DOHH2 (cell line): ENCODE measurements around the gene CEL.
"Not testable (repeated sequence)": the region's sequence is repeated elsewhere in the genome, so short reads cannot be mapped to it uniquely, and the experiment has no call there.

Experiments used
- H3F3A ChIP-seq: fragments of 200-600 bp; sonication (generic), shearing (Covaris generic); 2 replicates; pipeline ENCODE4 v1.6.0; 2016; ENCODE audit warnings: antibody characterized with exemption, mild to moderate bottlenecking; ENCODE audit not compliant: control insufficient read depth, insufficient read depth
- H3K27ac ChIP-seq: fragments of 200-600 bp; sonication (generic); 2 replicates; pipeline ENCODE4 v1.5.1; 2014; ENCODE audit warnings: low read depth, mild to moderate bottlenecking, low read length, moderate library complexity
- H3K27me3 ChIP-seq: fragments of 200-600 bp; sonication (generic); 2 replicates; pipeline ENCODE4 v1.6.1; 2014; ENCODE audit warnings: mild to moderate bottlenecking, low read length, mixed read lengths; ENCODE audit not compliant: control insufficient read depth
- H3K36me3 ChIP-seq: fragments of 200-600 bp; sonication (generic); 2 replicates; pipeline ENCODE4 v1.6.1; 2014; ENCODE audit warnings: mild to moderate bottlenecking, low read length, moderate library complexity, mixed read lengths; ENCODE audit not compliant: control insufficient read depth
- H3K4me1 ChIP-seq: fragments of 200-600 bp; sonication (generic); 2 replicates; pipeline ENCODE4 v1.6.1; 2014; ENCODE audit warnings: mild to moderate bottlenecking, low read length, mixed read lengths; ENCODE audit not compliant: control insufficient read depth
- H3K4me2 ChIP-seq: fragments of 200-600 bp; sonication (generic); 2 replicates; pipeline ENCODE4 v1.6.0; 2014; ENCODE audit warnings: mild to moderate bottlenecking, low read length, moderate library complexity
- H3K4me3 ChIP-seq: fragments of 200-600 bp; sonication (generic); 2 replicates; pipeline ENCODE4 v1.5.1; 2014; ENCODE audit warnings: mild to moderate bottlenecking, low read length, mixed read lengths
- H3K79me2 ChIP-seq: fragments of 200-600 bp; sonication (generic); 2 replicates; pipeline ENCODE4 v1.6.1; 2014; ENCODE audit warnings: mild to moderate bottlenecking, low read length, mixed read lengths; ENCODE audit not compliant: control insufficient read depth
- H3K9me2 ChIP-seq: fragments of 200-600 bp; sonication (generic); replicated peaks from 2 replicates; pipeline ENCODE4 v1.6.1; 2014; ENCODE audit warnings: mild to moderate bottlenecking, low read length, mixed read lengths; ENCODE audit not compliant: control insufficient read depth
- H3K9me3 ChIP-seq: fragments of 200-600 bp; sonication (generic); 2 replicates; pipeline ENCODE4 v1.6.1; 2014; ENCODE audit warnings: antibody characterized with exemption, low read length, mixed read lengths; ENCODE audit not compliant: control insufficient read depth, insufficient read depth
- H4K20me1 ChIP-seq: fragments of 200-600 bp; sonication (generic); 2 replicates; pipeline ENCODE4 v1.6.0; 2014; ENCODE audit warnings: low read depth, mild to moderate bottlenecking, antibody characterized with exemption, low read length, moderate library complexity; ENCODE audit not compliant: control insufficient read depth, insufficient read depth
- CTCF ChIP-seq: fragments of 200-600 bp; sonication (generic); IDR thresholded peaks from one replicate; pipeline ENCODE4 v1.5.1; 2014; ENCODE audit warnings: antibody characterized with exemption, mild to moderate bottlenecking, low read depth, low read length; ENCODE audit not compliant: poor library complexity, severe bottlenecking
- EZH2phosphoT487 ChIP-seq: fragments of 200-600 bp; sonication (generic); IDR thresholded peaks from 2 replicates; pipeline ENCODE4 v1.6.1; 2017; ENCODE audit warnings: borderline replicate concordance, mild to moderate bottlenecking, antibody characterized with exemption, low read length, moderate library complexity, mixed read lengths

CEL gene

GRCh38 chr9:133090187-133090586 lies 28.4 kb downstream of the CEL start:
- Histone ChIP-seq H3K9me2 (no peaks in the 10 kb centered on the region), H3K4me1 (no peaks in the 10 kb centered on the region), H3K9me3 (no peaks in the 10 kb centered on the region), H3K4me2 (no peak overlapping the region), H3K27ac (no peak overlapping the region), H3K4me3 (no peak overlapping the region), H4K20me1 (no peaks in the 10 kb centered on the region), H3K79me2 (no peaks in the 10 kb centered on the region), H3K27me3 (no peaks in the 10 kb centered on the region), H3K36me3 (no peaks in the 10 kb centered on the region), H3F3A (no peaks in the 10 kb centered on the region; the same call in 1 of the 2 replicates)
- TF ChIP-seq EZH2phosphoT487 (no peak), CTCF (no peak)

- Histone ChIP-seq H3K4me3 (no peak overlapping the region), H3K9me2 (no peaks in the 10 kb centered on the region), H3K79me2 (no peaks in the 10 kb centered on the region), H3K4me1 (no peaks in the 10 kb centered on the region), H4K20me1 (no peaks in the 10 kb centered on the region), H3K4me2 (no peak overlapping the region), H3K27ac (no peak overlapping the region), H3K9me3 (no peaks in the 10 kb centered on the region), H3K36me3 (no peaks in the 10 kb centered on the region), H3F3A (no peaks in the 10 kb centered on the region; the same call in 1 of the 2 replicates), H3K27me3 (no peaks in the 10 kb centered on the region)
- TF ChIP-seq CTCF (no peak), EZH2phosphoT487 (no peak)
Measured at GRCh38 chr9:133090752-133091385, 29.1 kb downstream of the CEL start.

- H3F3A ChIP-seq, H3K4me1 ChIP-seq, H3K27me3 ChIP-seq, H4K20me1 ChIP-seq, H3K9me2 ChIP-seq, H3K79me2 ChIP-seq, H3K9me3 ChIP-seq, H3K27ac ChIP-seq, H3K4me3 ChIP-seq, H3K4me2 ChIP-seq: not testable (repeated sequence)
- peaks cover 28% of the 10 kb centered on the region for H3K36me3 ChIP-seq
Measured at GRCh38 chr9:133094351-133094750, 32.6 kb downstream of the CEL start.

- TF ChIP-seq EZH2phosphoT487 (no peak), CTCF (no peak)
- H3K27ac ChIP-seq = no peak overlapping the region
- H3K4me3 ChIP-seq = no peak overlapping the region
- H3K9me3 ChIP-seq = no peaks in the 10 kb centered on the region
- no peaks in the 10 kb centered on the region for H4K20me1 ChIP-seq
- no peaks in the 10 kb centered on the region for H3K4me1 ChIP-seq
- H3F3A ChIP-seq = no peaks in the 10 kb centered on the region; the same call in 1 of the 2 replicates
- H3K4me2 ChIP-seq = no peak overlapping the region
- no peaks in the 10 kb centered on the region for H3K27me3 ChIP-seq
- H3K9me2 ChIP-seq = no peaks in the 10 kb centered on the region
- H3K79me2 ChIP-seq = no peaks in the 10 kb centered on the region
- H3K36me3 ChIP-seq = peaks cover 31% of the 10 kb centered on the region
Measured at GRCh38 chr9:133094842-133095393, 33.1 kb downstream of the CEL start.
